ENCODE data around the gene VAV2. TPM values are rescaled to one million over a fixed set of nuclear protein-coding genes. Genes with fewer than 3 reads are reported as not detected.

VAV2 gene
- total and polyA plus RNA-seq, 2 donors: 5.4 to 9.8 TPM

GRCh38 chr9:133939171-133939785 is 52.8 kb downstream of the VAV2 start:
- Histone ChIP-seq H3K27me3 (ENCODE audit: control insufficient read depth in 2 of 2, insufficient read depth in 1 of 2, low read length in 1 of 2) (no peaks in the 10 kb centered on the region), H3K9me3 (ENCODE audit: control insufficient read depth in 2 of 2, insufficient read depth in 1 of 2, low read length in 1 of 2) (no peaks in the 10 kb centered on the region), H3K36me3 (ENCODE audit: control insufficient read depth in 2 of 2, insufficient read depth in 2 of 2, low read length in 1 of 2) (no peaks in the 10 kb centered on the region), H3K27ac (ENCODE audit: low read depth in 1 of 2, low read length in 1 of 2) (no peak overlapping the region), H3K4me3 (ENCODE audit: low read length in 2 of 2) (no peak overlapping the region), H3K4me1 (ENCODE audit: control insufficient read depth in 2 of 2, insufficient read depth in 2 of 2, low read length in 2 of 2) (no peaks in the 10 kb centered on the region)
- DNase-seq (ENCODE audit: low read depth in 6 of 9, low spot score in 9 of 9): no peak
- WGBS: 93% methylated on average over 23 of the region's 23 CpGs

GRCh38 chr9:133938753-133939152 is 53.4 kb downstream of the VAV2 start:
- no peaks in the 10 kb centered on the region for H3K4me1 ChIP-seq (ENCODE audit: control insufficient read depth in 2 of 2, insufficient read depth in 2 of 2, low read length in 2 of 2)
- H3K27me3 ChIP-seq (ENCODE audit: control insufficient read depth in 2 of 2, insufficient read depth in 1 of 2, low read length in 1 of 2): no peaks in the 10 kb centered on the region
- H3K9me3 ChIP-seq (ENCODE audit: control insufficient read depth in 2 of 2, insufficient read depth in 1 of 2, low read length in 1 of 2): no peaks in the 10 kb centered on the region
- 92% methylated on average over 14 of the region's 14 CpGs for WGBS
- no peak overlapping the region for H3K4me3 ChIP-seq (ENCODE audit: low read length in 2 of 2)
- H3K27ac ChIP-seq (ENCODE audit: low read depth in 1 of 2, low read length in 1 of 2): no peak overlapping the region
- H3K36me3 ChIP-seq (ENCODE audit: control insufficient read depth in 2 of 2, insufficient read depth in 2 of 2, low read length in 1 of 2): no peaks in the 10 kb centered on the region
- DNase-seq (ENCODE audit: low read depth in 6 of 9, low spot score in 9 of 9): no peak

- Histone ChIP-seq H3K27me3 (ENCODE audit: control insufficient read depth in 2 of 2, insufficient read depth in 1 of 2, low read length in 1 of 2) (no peaks in the 10 kb centered on the region), H3K4me1 (ENCODE audit: control insufficient read depth in 2 of 2, insufficient read depth in 2 of 2, low read length in 2 of 2) (no peaks in the 10 kb centered on the region), H3K9me3 (ENCODE audit: control insufficient read depth in 2 of 2, insufficient read depth in 1 of 2, low read length in 1 of 2) (no peaks in the 10 kb centered on the region), H3K27ac (ENCODE audit: low read depth in 1 of 2, low read length in 1 of 2) (no peak overlapping the region), H3K4me3 (ENCODE audit: low read length in 2 of 2) (no peak overlapping the region), H3K36me3 (ENCODE audit: control insufficient read depth in 2 of 2, insufficient read depth in 2 of 2, low read length in 1 of 2) (no peaks in the 10 kb centered on the region)
- WGBS: 98% methylated on average over 10 of the region's 10 CpGs
- no peak for DNase-seq (ENCODE audit: low read depth in 6 of 9, low spot score in 9 of 9)
These were observed 54.0 kb downstream of the VAV2 start for GRCh38 chr9:133938086-133938485.

- 85% methylated on average over 4 of the region's 4 CpGs for WGBS
- H3K4me1 ChIP-seq (ENCODE audit: control insufficient read depth in 2 of 2, insufficient read depth in 2 of 2, low read length in 2 of 2): no peaks in the 10 kb centered on the region
- no peaks in the 10 kb centered on the region for H3K9me3 ChIP-seq (ENCODE audit: control insufficient read depth in 2 of 2, insufficient read depth in 1 of 2, low read length in 1 of 2)
- H3K27ac ChIP-seq (ENCODE audit: low read depth in 1 of 2, low read length in 1 of 2): no peak overlapping the region
- no peak overlapping the region for H3K4me3 ChIP-seq (ENCODE audit: low read length in 2 of 2)
- DNase-seq (ENCODE audit: low read depth in 6 of 9, low spot score in 9 of 9): no peak
- H3K27me3 ChIP-seq (ENCODE audit: control insufficient read depth in 2 of 2, insufficient read depth in 1 of 2, low read length in 1 of 2): no peaks in the 10 kb centered on the region
- no peaks in the 10 kb centered on the region for H3K36me3 ChIP-seq (ENCODE audit: control insufficient read depth in 2 of 2, insufficient read depth in 2 of 2, low read length in 1 of 2)
These were observed 55.0 kb downstream of the VAV2 start for GRCh38 chr9:133937120-133937519.

GRCh38 chr9:133935328-133936005 is 56.7 kb downstream of the VAV2 start:
- no peaks in the 10 kb centered on the region for H3K27me3 ChIP-seq (ENCODE audit: control insufficient read depth in 2 of 2, insufficient read depth in 1 of 2, low read length in 1 of 2)
- no peaks in the 10 kb centered on the region for H3K4me1 ChIP-seq (ENCODE audit: control insufficient read depth in 2 of 2, insufficient read depth in 2 of 2, low read length in 2 of 2)
- no peaks in the 10 kb centered on the region for H3K9me3 ChIP-seq (ENCODE audit: control insufficient read depth in 2 of 2, insufficient read depth in 1 of 2, low read length in 1 of 2)
- 92% methylated on average over 27 of the region's 27 CpGs for WGBS
- H3K27ac ChIP-seq (ENCODE audit: low read depth in 1 of 2, low read length in 1 of 2): no peak overlapping the region
- no peak for DNase-seq (ENCODE audit: low read depth in 6 of 9, low spot score in 9 of 9)
- no peaks in the 10 kb centered on the region for H3K36me3 ChIP-seq (ENCODE audit: control insufficient read depth in 2 of 2, insufficient read depth in 2 of 2, low read length in 1 of 2)
- no peak overlapping the region for H3K4me3 ChIP-seq (ENCODE audit: low read length in 2 of 2)

- WGBS: 96% methylated on average over 19 of the region's 19 CpGs
- no peak overlapping the region for H3K27ac ChIP-seq (ENCODE audit: low read depth in 1 of 2, low read length in 1 of 2)
These were observed 57.5 kb downstream of the VAV2 start for GRCh38 chr9:133934482-133935232.

GRCh38 chr9:133933426-133934026 is 58.6 kb downstream of the VAV2 start:
- Histone ChIP-seq H3K36me3 (ENCODE audit: control insufficient read depth in 2 of 2, insufficient read depth in 2 of 2, low read length in 1 of 2) (no peaks in the 10 kb centered on the region), H3K27ac (ENCODE audit: low read depth in 1 of 2, low read length in 1 of 2) (no peak overlapping the region), H3K4me1 (ENCODE audit: control insufficient read depth in 2 of 2, insufficient read depth in 2 of 2, low read length in 2 of 2) (no peaks in the 10 kb centered on the region), H3K9me3 (ENCODE audit: control insufficient read depth in 2 of 2, insufficient read depth in 1 of 2, low read length in 1 of 2) (no peaks in the 10 kb centered on the region), H3K4me3 (ENCODE audit: low read length in 2 of 2) (no peak overlapping the region), H3K27me3 (ENCODE audit: control insufficient read depth in 2 of 2, insufficient read depth in 1 of 2, low read length in 1 of 2) (no peaks in the 10 kb centered on the region)
- DNase-seq (ENCODE audit: low read depth in 6 of 9, low spot score in 9 of 9): no peak
- 90% methylated on average over 6 of the region's 6 CpGs for WGBS

More at GRCh38 chr9:133934482-133935232, 57.5 kb downstream of the VAV2 start:
- Histone ChIP-seq H3K9me3 (ENCODE audit: control insufficient read depth in 2 of 2, insufficient read depth in 1 of 2, low read length in 1 of 2) (no peaks in the 10 kb centered on the region), H3K4me3 (ENCODE audit: low read length in 2 of 2) (no peak overlapping the region), H3K36me3 (ENCODE audit: control insufficient read depth in 2 of 2, insufficient read depth in 2 of 2, low read length in 1 of 2) (no peaks in the 10 kb centered on the region), H3K27me3 (ENCODE audit: control insufficient read depth in 2 of 2, insufficient read depth in 1 of 2, low read length in 1 of 2) (no peaks in the 10 kb centered on the region), H3K4me1 (ENCODE audit: control insufficient read depth in 2 of 2, insufficient read depth in 2 of 2, low read length in 2 of 2) (no peaks in the 10 kb centered on the region)
- DNase-seq (ENCODE audit: low read depth in 6 of 9, low spot score in 9 of 9): no peak

- H3K27ac ChIP-seq (ENCODE audit: low read depth in 1 of 2, low read length in 1 of 2): no peak overlapping the region
These were observed 59.5 kb downstream of the VAV2 start for GRCh38 chr9:133932633-133933032.

GRCh38 chr9:133932181-133932580 is 59.9 kb downstream of the VAV2 start:
- Histone ChIP-seq H3K27me3 (ENCODE audit: control insufficient read depth in 2 of 2, insufficient read depth in 1 of 2, low read length in 1 of 2) (no peaks in the 10 kb centered on the region), H3K36me3 (ENCODE audit: control insufficient read depth in 2 of 2, insufficient read depth in 2 of 2, low read length in 1 of 2) (no peaks in the 10 kb centered on the region), H3K4me1 (ENCODE audit: control insufficient read depth in 2 of 2, insufficient read depth in 2 of 2, low read length in 2 of 2) (no peaks in the 10 kb centered on the region), H3K27ac (ENCODE audit: low read depth in 1 of 2, low read length in 1 of 2) (no peak overlapping the region), H3K9me3 (ENCODE audit: control insufficient read depth in 2 of 2, insufficient read depth in 1 of 2, low read length in 1 of 2) (no peaks in the 10 kb centered on the region), H3K4me3 (ENCODE audit: low read length in 2 of 2) (no peak overlapping the region)
- 87% methylated on average over 15 of the region's 15 CpGs for WGBS
- no peak for DNase-seq (ENCODE audit: low read depth in 6 of 9, low spot score in 9 of 9)

More at GRCh38 chr9:133932633-133933032, 59.5 kb downstream of the VAV2 start:
- WGBS: 91% methylated on average over 9 of the region's 9 CpGs
- no peaks in the 10 kb centered on the region for H3K27me3 ChIP-seq (ENCODE audit: control insufficient read depth in 2 of 2, insufficient read depth in 1 of 2, low read length in 1 of 2)
- no peak overlapping the region for H3K4me3 ChIP-seq (ENCODE audit: low read length in 2 of 2)
- no peaks in the 10 kb centered on the region for H3K9me3 ChIP-seq (ENCODE audit: control insufficient read depth in 2 of 2, insufficient read depth in 1 of 2, low read length in 1 of 2)
- H3K4me1 ChIP-seq (ENCODE audit: control insufficient read depth in 2 of 2, insufficient read depth in 2 of 2, low read length in 2 of 2): no peaks in the 10 kb centered on the region
- no peak for DNase-seq (ENCODE audit: low read depth in 6 of 9, low spot score in 9 of 9)
- no peaks in the 10 kb centered on the region for H3K36me3 ChIP-seq (ENCODE audit: control insufficient read depth in 2 of 2, insufficient read depth in 2 of 2, low read length in 1 of 2)
